Caco-2 (cell line): ENCODE data around the gene CASP3. TPM values are rescaled to one million over a fixed set of nuclear protein-coding genes. Genes with fewer than 3 reads are reported as not detected.
"Not testable (repeated sequence)": the region's sequence is repeated elsewhere in the genome, so short reads cannot be mapped to it uniquely, and the experiment has no call there.

Experiments used
- BruUV-seq: library from RNA; stranded (reverse); fragments of 400-500 nt; replicated peaks from 2 replicates; lab custom pipeline; 2021; lab: Mats Ljungman, UMichigan
- CTCF ChIA-PET: fragments of 300-600 bp; sonication (Branson Sonifier 250); formaldehyde crosslinking; loops from one replicate; lab custom pipeline; 2022; ENCODE audit warnings: antibody characterized with exemption; lab: Charles Lee
- POLR2A ChIA-PET: fragments of 300-600 bp; sonication (Branson Sonifier 250); formaldehyde crosslinking; loops from one replicate; lab custom pipeline; 2022; ENCODE audit warnings: antibody characterized with exemption; lab: Charles Lee
- DNase-seq, 2 experiments: peaks; one replicate each; pipeline versions ENCODE4 v3.0.0 to v3.0.0-alpha.2; 2020 to 2022
- H3K27me3 ChIP-seq: replicated peaks from 2 replicates; pipeline ENCODE4 v1.6.0; 2011; ENCODE audit warnings: low read length; ENCODE audit not compliant: control insufficient read depth, insufficient read depth
- H3K36me3 ChIP-seq: 2 replicates; pipeline ENCODE4 v1.5.1; 2011; ENCODE audit warnings: low read length; ENCODE audit not compliant: control insufficient read depth, insufficient read depth
- H3K4me1 ChIP-seq: fragments of 250-450 bp; sonication (Bioruptor Pico); 2 replicates; pipeline ENCODE4 v1.5.1; 2020; ENCODE audit warnings: mild to moderate bottlenecking
- H3K4me3 ChIP-seq: 2 replicates; pipeline ENCODE4 v1.5.1; 2011; ENCODE audit warnings: low read depth, mild to moderate bottlenecking, control low read depth, low read length
- H3K9me3 ChIP-seq: fragments of 250-450 bp; sonication (Bioruptor Pico); 2 replicates; pipeline ENCODE4 v1.5.1; 2020; ENCODE audit warnings: mild to moderate bottlenecking, moderate library complexity
- H3K27ac Mint-ChIP-seq: one replicate; pipeline ENCODE4 v1.8.0; 2022; ENCODE audit warnings: mixed read lengths; ENCODE audit not compliant: unreplicated experiment
- H3K27me3 Mint-ChIP-seq: one replicate; pipeline ENCODE4 v1.8.0; 2022; ENCODE audit warnings: mixed read lengths; ENCODE audit not compliant: insufficient read depth, unreplicated experiment
- H3K36me3 Mint-ChIP-seq: one replicate; pipeline ENCODE4 v1.8.0; 2022; ENCODE audit warnings: mild to moderate bottlenecking, mixed read lengths; ENCODE audit not compliant: insufficient read depth, unreplicated experiment
- H3K4me1 Mint-ChIP-seq: one replicate; pipeline ENCODE4 v1.8.0; 2022; ENCODE audit warnings: low read depth, mixed read lengths; ENCODE audit not compliant: unreplicated experiment
- H3K4me3 Mint-ChIP-seq: one replicate; pipeline ENCODE4 v1.8.0; 2022; ENCODE audit warnings: mild to moderate bottlenecking, moderate library complexity, mixed read lengths; ENCODE audit not compliant: unreplicated experiment
- H3K9me3 Mint-ChIP-seq: one replicate; pipeline ENCODE4 v1.8.0; 2022; ENCODE audit warnings: mixed read lengths; ENCODE audit not compliant: unreplicated experiment
- CTCF ChIP-seq, 2 experiments: fragments of 200-600 bp in 1 of 2; IDR thresholded peaks; 1 replicate in 1 of 2; 2 replicates in 1 of 2; pipeline versions ENCODE4 v1.5.1 to v1.8.0; 2011 to 2022; ENCODE audit warnings: antibody characterized with exemption in 1 of 2, control low read depth in 1 of 2, inconsistent platforms in 1 of 2, low read depth in 1 of 2, low read length in 1 of 2, mild to moderate bottlenecking in 1 of 2, moderate library complexity in 1 of 2; ENCODE audit not compliant: insufficient read depth in 1 of 2, severe bottlenecking in 1 of 2, unreplicated experiment in 1 of 2
- intact Hi-C: fragments of 100-400 bp; cut with micrococcal nuclease; formaldehyde crosslinking; loops from one replicate; pipeline ENCODE4 v1.10.0; 2022; ENCODE audit not compliant: unreplicated experiment
- total RNA-seq: library from RNA; stranded (reverse); gene quantifications from 2 replicates; pipeline ENCODE4 v1.2.3, GENCODE V29; 2022

The CASP3 gene
- total RNA-seq, 1 experiment from 2014 or later = 34.5 TPM

- H3K4me3 ChIP-seq, H3K4me1 ChIP-seq, H3K27me3 Mint-ChIP-seq, H3K36me3 Mint-ChIP-seq, DNase-seq, H3K27me3 ChIP-seq, H3K4me3 Mint-ChIP-seq, BruUV-seq, POLR2A ChIA-PET, H3K36me3 ChIP-seq, H3K4me1 Mint-ChIP-seq, H3K27ac Mint-ChIP-seq, intact Hi-C loops, CTCF ChIA-PET, H3K9me3 ChIP-seq: not testable (repeated sequence)
- peaks cover 32% of the 10 kb centered on the region for H3K9me3 Mint-ChIP-seq
Measured at GRCh38 chr4:184600982-184601381, 48.3 kb downstream of the CASP3 start.

GRCh38 chr4:184599492-184600135 lies 49.6 kb downstream of the CASP3 start:
- H3K27me3 Mint-ChIP-seq = no peaks in the 10 kb centered on the region
- H3K9me3 Mint-ChIP-seq = peaks cover 21% of the 10 kb centered on the region
- ChIA-PET POLR2A (no interaction called here), CTCF (no interaction called here)
- H3K36me3 Mint-ChIP-seq = no peaks in the 10 kb centered on the region
- no peak overlapping the region for H3K4me3 Mint-ChIP-seq
- TF ChIP-seq CTCF (IDR thresholded peaks at IDR 0.05; ENCODE audit: insufficient read depth in 1 of 2, low read depth in 1 of 2, low read length in 1 of 2, severe bottlenecking in 1 of 2, unreplicated experiment in 1 of 2) = no peak
- no peak overlapping the region for H3K27ac Mint-ChIP-seq
- intact Hi-C loops = no loop called here
- DNase-seq = no peak
- Histone ChIP-seq H3K36me3 (no peaks in the 10 kb centered on the region), H3K4me3 (no peak overlapping the region), H3K4me1 (peaks cover 10% of the 10 kb centered on the region), H3K9me3 (no peaks in the 10 kb centered on the region; the same call in 1 of the 2 replicates), H3K27me3 (no peaks in the 10 kb centered on the region)
- no TSS peak for BruUV-seq
- peaks cover 7% of the 10 kb centered on the region for H3K4me1 Mint-ChIP-seq

- peak overlapping the region; percentile 61 for H3K27ac Mint-ChIP-seq
- no TSS peak for BruUV-seq
Measured at GRCh38 chr4:184598753-184599491, 50.3 kb downstream of the CASP3 start.

More at GRCh38 chr4:184598753-184599491, 50.3 kb downstream of the CASP3 start:
- peaks cover 7% of the 10 kb centered on the region for H3K4me1 Mint-ChIP-seq
- peaks cover 10% of the 10 kb centered on the region for H3K4me1 ChIP-seq
- DNase-seq = no peak
- no peak overlapping the region for H3K4me3 Mint-ChIP-seq
- CTCF ChIA-PET = no interaction called here
- TF ChIP-seq CTCF (IDR thresholded peaks at IDR 0.05; ENCODE audit: insufficient read depth in 1 of 2, low read depth in 1 of 2, low read length in 1 of 2, severe bottlenecking in 1 of 2, unreplicated experiment in 1 of 2) = no peak
- no peaks in the 10 kb centered on the region for H3K36me3 ChIP-seq
- intact Hi-C loops = no loop called here
- H3K4me3 ChIP-seq = no peak overlapping the region
- H3K27me3 Mint-ChIP-seq = no peaks in the 10 kb centered on the region
- POLR2A ChIA-PET = no interaction called here
- no peaks in the 10 kb centered on the region for H3K27me3 ChIP-seq
- no peaks in the 10 kb centered on the region; the same call in 1 of the 2 replicates for H3K9me3 ChIP-seq
- peaks cover 15% of the 10 kb centered on the region for H3K9me3 Mint-ChIP-seq
- no peaks in the 10 kb centered on the region for H3K36me3 Mint-ChIP-seq
